H1 (cell line): ENCODE results near the gene SERPINB11. TPM values are rescaled to one million over a fixed set of nuclear protein-coding genes. Genes with fewer than 3 reads are reported as not detected.

Experiments used
- BACH1 ChIP-seq: IDR thresholded peaks from 2 replicates; pipeline ENCODE4 v1.6.1; 2012; ENCODE audit warnings: low read length, improper control_type of control experiment
- BRCA1 ChIP-seq: IDR thresholded peaks from 2 replicates; pipeline ENCODE4 v1.6.1; 2012; ENCODE audit warnings: low read depth, low read length, improper control_type of control experiment
- HDAC2 ChIP-seq, 2 experiments: fragments of 300-600 bp in 1 of 2; sonication (generic) in 1 of 2; IDR thresholded peaks; 2 replicates each; pipeline ENCODE4 v1.6.1; 2011 to 2012; ENCODE audit warnings: low read depth in 2 of 2, low read length in 2 of 2, mild to moderate bottlenecking in 2 of 2, moderate library complexity in 2 of 2, borderline replicate concordance in 1 of 2, inconsistent platforms in 1 of 2
- RFX5 ChIP-seq: IDR thresholded peaks from 2 replicates; pipeline ENCODE4 v1.6.1; 2011; ENCODE audit warnings: low read depth, low read length, improper control_type of control experiment, borderline replicate concordance
- TCF12 ChIP-seq: IDR thresholded peaks from 2 replicates; pipeline ENCODE4 v1.6.1; 2011; ENCODE audit warnings: low read depth, mild to moderate bottlenecking, low read length
- USF2 ChIP-seq: IDR thresholded peaks from 2 replicates; pipeline ENCODE4 v1.6.1; 2011; ENCODE audit warnings: low read length, improper control_type of control experiment
- polyA plus RNA-seq, 7 experiments: library from polyadenylated mRNA; depleted of rRNA in 3 of 7; stranded (reverse) in 5 of 7; unstranded in 2 of 7; fragments of >200 nt in 5 of 7; fragments of 200-250 nt in 2 of 7; gene quantifications; 1 replicate in 5 of 7; 2 replicates in 1 of 7; 4 replicates in 1 of 7; pipeline versions ENCODE4 v1.2.1 to v1.2.3, GENCODE V29; 2011 to 2013; ENCODE audit warnings: missing spikeins in 2 of 7, mixed read lengths in 2 of 7
- total RNA-seq: library from RNA; stranded (reverse); fragmentation: NEBNext Ultra II Directional; extraction: Animal tissue kit (Norgen Biotek cat#: 25700); gene quantifications from 2 replicates; pipeline ENCODE4 v1.2.1, GENCODE V29; 2021
- TF ChIP-seq, protein P1 (sequence below): fragments of 300-600 bp; sonication (generic); IDR thresholded peaks from 2 replicates; pipeline ENCODE4 v1.7.1; 2012; ENCODE audit warnings: low read length, moderate library complexity, mild to moderate bottlenecking, inconsistent platforms; ENCODE audit not compliant: insufficient replicate concordance

The SERPINB11 gene
- total and polyA plus RNA-seq, 2 of the 8 experiments (the other 6 are each of a cell fraction or from before 2014, with no cell fraction given): not detected

GRCh38 chr18:63697097-63697660, 5.6 kb upstream of the SERPINB11 start (continued):
- TF ChIP-seq, protein P1, sequence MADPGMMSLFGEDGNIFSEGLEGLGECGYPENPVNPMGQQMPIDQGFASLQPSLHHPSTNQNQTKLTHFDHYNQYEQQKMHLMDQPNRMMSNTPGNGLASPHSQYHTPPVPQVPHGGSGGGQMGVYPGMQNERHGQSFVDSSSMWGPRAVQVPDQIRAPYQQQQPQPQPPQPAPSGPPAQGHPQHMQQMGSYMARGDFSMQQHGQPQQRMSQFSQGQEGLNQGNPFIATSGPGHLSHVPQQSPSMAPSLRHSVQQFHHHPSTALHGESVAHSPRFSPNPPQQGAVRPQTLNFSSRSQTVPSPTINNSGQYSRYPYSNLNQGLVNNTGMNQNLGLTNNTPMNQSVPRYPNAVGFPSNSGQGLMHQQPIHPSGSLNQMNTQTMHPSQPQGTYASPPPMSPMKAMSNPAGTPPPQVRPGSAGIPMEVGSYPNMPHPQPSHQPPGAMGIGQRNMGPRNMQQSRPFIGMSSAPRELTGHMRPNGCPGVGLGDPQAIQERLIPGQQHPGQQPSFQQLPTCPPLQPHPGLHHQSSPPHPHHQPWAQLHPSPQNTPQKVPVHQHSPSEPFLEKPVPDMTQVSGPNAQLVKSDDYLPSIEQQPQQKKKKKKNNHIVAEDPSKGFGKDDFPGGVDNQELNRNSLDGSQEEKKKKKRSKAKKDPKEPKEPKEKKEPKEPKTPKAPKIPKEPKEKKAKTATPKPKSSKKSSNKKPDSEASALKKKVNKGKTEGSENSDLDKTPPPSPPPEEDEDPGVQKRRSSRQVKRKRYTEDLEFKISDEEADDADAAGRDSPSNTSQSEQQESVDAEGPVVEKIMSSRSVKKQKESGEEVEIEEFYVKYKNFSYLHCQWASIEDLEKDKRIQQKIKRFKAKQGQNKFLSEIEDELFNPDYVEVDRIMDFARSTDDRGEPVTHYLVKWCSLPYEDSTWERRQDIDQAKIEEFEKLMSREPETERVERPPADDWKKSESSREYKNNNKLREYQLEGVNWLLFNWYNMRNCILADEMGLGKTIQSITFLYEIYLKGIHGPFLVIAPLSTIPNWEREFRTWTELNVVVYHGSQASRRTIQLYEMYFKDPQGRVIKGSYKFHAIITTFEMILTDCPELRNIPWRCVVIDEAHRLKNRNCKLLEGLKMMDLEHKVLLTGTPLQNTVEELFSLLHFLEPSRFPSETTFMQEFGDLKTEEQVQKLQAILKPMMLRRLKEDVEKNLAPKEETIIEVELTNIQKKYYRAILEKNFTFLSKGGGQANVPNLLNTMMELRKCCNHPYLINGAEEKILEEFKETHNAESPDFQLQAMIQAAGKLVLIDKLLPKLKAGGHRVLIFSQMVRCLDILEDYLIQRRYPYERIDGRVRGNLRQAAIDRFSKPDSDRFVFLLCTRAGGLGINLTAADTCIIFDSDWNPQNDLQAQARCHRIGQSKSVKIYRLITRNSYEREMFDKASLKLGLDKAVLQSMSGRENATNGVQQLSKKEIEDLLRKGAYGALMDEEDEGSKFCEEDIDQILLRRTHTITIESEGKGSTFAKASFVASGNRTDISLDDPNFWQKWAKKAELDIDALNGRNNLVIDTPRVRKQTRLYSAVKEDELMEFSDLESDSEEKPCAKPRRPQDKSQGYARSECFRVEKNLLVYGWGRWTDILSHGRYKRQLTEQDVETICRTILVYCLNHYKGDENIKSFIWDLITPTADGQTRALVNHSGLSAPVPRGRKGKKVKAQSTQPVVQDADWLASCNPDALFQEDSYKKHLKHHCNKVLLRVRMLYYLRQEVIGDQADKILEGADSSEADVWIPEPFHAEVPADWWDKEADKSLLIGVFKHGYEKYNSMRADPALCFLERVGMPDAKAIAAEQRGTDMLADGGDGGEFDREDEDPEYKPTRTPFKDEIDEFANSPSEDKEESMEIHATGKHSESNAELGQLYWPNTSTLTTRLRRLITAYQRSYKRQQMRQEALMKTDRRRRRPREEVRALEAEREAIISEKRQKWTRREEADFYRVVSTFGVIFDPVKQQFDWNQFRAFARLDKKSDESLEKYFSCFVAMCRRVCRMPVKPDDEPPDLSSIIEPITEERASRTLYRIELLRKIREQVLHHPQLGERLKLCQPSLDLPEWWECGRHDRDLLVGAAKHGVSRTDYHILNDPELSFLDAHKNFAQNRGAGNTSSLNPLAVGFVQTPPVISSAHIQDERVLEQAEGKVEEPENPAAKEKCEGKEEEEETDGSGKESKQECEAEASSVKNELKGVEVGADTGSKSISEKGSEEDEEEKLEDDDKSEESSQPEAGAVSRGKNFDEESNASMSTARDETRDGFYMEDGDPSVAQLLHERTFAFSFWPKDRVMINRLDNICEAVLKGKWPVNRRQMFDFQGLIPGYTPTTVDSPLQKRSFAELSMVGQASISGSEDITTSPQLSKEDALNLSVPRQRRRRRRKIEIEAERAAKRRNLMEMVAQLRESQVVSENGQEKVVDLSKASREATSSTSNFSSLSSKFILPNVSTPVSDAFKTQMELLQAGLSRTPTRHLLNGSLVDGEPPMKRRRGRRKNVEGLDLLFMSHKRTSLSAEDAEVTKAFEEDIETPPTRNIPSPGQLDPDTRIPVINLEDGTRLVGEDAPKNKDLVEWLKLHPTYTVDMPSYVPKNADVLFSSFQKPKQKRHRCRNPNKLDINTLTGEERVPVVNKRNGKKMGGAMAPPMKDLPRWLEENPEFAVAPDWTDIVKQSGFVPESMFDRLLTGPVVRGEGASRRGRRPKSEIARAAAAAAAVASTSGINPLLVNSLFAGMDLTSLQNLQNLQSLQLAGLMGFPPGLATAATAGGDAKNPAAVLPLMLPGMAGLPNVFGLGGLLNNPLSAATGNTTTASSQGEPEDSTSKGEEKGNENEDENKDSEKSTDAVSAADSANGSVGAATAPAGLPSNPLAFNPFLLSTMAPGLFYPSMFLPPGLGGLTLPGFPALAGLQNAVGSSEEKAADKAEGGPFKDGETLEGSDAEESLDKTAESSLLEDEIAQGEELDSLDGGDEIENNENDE: no peak
- TF ChIP-seq BRCA1: no peak
- TF ChIP-seq HDAC2 (IDR thresholded peaks at IDR 0.05; ENCODE audit: borderline replicate concordance in 1 of 2, low read depth in 2 of 2, low read length in 2 of 2): no peak
- no peak for TF ChIP-seq TCF12
- TF ChIP-seq RFX5: no peak
- TF ChIP-seq USF2: no peak
- no peak for TF ChIP-seq BACH1
